Epithelial cell of proximal tubule (primary cell): Measurements from ENCODE around the gene STH. TPM values are rescaled to one million over a fixed set of nuclear protein-coding genes. Genes with fewer than 3 reads are reported as not detected.
"Not testable (repeated sequence)": the region's sequence is repeated elsewhere in the genome, so short reads cannot be mapped to it uniquely, and the experiment has no call there.

Experiments used
- DNase-seq: peaks from one replicate; pipeline ENCODE4 v3.0.0-alpha.2; 2011; ENCODE audit warnings: low read depth
- H3K4me3 ChIP-seq: 2 replicates; pipeline ENCODE4 v1.5.1; 2011; ENCODE audit warnings: low read depth, mild to moderate bottlenecking, low read length
- total RNA-seq: library from RNA; depleted of rRNA; stranded (reverse); fragments of >200 nt; gene quantifications from 2 replicates; pipeline ENCODE4 v1.2.3, GENCODE V29; 2015
- TF ChIP-seq, protein P1 (sequence below): conservative IDR thresholded peaks from 2 replicates; pipeline ENCODE4 v1.5.1; 2012; ENCODE audit warnings: low read depth, mild to moderate bottlenecking, low read length

Gene STH
- total RNA-seq, 1 donor from 2014 or later: not detected

DNA sequence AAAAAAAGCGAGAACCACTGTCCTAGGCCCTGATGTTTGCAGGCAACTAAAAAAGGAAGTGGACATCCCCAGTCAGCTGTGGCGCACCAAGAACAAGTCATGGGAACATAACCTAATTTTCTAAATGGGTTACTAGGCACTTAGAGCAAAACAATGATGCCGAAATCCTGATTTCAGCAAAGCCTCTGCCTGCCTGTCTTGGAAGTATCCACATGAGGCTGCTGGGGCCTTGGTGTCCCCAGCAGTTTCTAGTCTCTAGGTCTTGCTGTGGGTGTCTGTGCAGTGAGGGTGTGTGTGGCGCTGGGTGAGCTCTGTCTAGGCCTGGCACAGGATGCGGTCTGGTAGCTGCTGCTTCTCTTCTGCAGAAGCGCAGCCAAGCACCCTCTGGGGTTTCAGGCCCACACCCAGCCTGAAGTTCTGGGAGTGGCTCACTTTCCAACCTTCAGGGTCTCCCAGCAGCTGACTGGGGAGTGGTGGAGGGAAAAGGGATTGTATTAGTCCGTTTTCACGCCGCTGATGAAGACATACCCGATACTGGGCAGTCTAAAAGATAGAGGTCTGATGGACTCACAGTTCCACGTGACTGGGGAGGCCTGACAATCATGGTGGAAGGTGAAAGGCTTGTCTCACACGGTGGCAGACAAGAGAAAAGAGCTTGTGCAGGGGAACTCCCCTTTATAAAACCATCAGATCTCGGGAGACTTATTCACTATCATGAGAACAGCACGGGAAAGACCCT is 21.1 kb downstream of the STH start:
- no peak for DNase-seq
- H3K4me3 ChIP-seq: no peak overlapping the region
- TF ChIP-seq, protein P1, sequence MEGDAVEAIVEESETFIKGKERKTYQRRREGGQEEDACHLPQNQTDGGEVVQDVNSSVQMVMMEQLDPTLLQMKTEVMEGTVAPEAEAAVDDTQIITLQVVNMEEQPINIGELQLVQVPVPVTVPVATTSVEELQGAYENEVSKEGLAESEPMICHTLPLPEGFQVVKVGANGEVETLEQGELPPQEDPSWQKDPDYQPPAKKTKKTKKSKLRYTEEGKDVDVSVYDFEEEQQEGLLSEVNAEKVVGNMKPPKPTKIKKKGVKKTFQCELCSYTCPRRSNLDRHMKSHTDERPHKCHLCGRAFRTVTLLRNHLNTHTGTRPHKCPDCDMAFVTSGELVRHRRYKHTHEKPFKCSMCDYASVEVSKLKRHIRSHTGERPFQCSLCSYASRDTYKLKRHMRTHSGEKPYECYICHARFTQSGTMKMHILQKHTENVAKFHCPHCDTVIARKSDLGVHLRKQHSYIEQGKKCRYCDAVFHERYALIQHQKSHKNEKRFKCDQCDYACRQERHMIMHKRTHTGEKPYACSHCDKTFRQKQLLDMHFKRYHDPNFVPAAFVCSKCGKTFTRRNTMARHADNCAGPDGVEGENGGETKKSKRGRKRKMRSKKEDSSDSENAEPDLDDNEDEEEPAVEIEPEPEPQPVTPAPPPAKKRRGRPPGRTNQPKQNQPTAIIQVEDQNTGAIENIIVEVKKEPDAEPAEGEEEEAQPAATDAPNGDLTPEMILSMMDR: no peak

DNA sequence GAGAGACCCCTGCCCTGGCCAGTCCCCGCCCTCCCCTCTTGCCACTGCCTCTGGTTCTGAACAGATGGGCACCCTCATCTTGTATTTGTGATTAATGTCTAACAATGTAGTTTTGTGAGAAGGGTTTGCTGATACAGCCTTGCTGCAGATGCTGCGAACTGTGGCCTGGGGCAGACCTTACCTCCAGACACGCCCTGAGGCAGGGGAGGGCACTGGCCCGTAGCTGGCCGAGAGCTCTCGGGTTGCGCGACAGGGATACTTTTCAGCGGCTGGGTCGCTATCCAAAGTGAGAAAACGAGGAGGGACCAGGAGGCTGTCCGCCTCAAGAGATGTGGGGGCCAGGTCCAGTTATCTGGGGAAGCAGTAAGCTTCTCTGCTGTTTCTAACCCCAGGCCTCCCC is 21.9 kb downstream of the STH start:
- TF ChIP-seq, protein P1: no peak
- DNase-seq: no peak
- H3K4me3 ChIP-seq: no peak overlapping the region

GRCh38 chr17:46023366-46023765 is 24.3 kb downstream of the STH start:
- H3K4me3 ChIP-seq, DNase-seq: not testable (repeated sequence)

GRCh38 chr17:46023783-46024388 is 24.8 kb downstream of the STH start:
- DNase-seq: no peak
- TF ChIP-seq, protein P1: no peak
- no peak overlapping the region for H3K4me3 ChIP-seq

GRCh38 chr17:46024590-46024989 is 25.5 kb downstream of the STH start:
- DNase-seq: no peak
- H3K4me3 ChIP-seq: no peak overlapping the region
- TF ChIP-seq, protein P1: no peak

- no peak overlapping the region for H3K4me3 ChIP-seq
- no peak for DNase-seq
- TF ChIP-seq, protein P1: no peak
These were observed 26.0 kb downstream of the STH start for GRCh38 chr17:46025060-46025459.

DNA sequence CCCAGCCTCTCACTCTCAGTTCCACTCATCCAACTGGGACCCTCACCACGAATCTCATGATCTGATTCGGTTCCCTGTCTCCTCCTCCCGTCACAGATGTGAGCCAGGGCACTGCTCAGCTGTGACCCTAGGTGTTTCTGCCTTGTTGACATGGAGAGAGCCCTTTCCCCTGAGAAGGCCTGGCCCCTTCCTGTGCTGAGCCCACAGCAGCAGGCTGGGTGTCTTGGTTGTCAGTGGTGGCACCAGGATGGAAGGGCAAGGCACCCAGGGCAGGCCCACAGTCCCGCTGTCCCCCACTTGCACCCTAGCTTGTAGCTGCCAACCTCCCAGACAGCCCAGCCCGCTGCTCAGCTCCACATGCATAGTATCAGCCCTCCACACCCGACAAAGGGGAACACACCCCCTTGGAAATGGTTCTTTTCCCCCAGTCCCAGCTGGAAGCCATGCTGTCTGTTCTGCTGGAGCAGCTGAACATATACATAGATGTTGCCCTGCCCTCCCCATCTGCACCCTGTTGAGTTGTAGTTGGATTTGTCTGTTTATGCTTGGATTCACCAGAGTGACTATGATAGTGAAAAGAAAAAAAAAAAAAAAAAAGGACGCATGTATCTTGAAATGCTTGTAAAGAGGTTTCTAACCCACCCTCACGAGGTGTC is 26.6 kb downstream of the STH start:
- no peak overlapping the region for H3K4me3 ChIP-seq
- no peak for DNase-seq
- TF ChIP-seq, protein P1: no peak
